Memory B cell (primary cell): ENCODE results near the gene UNC5A.

ENCODE experiments used
- ATAC-seq: fragments of 150-1000 bp; cut with Tn5 transposase; 2 replicates; pipeline ENCODE4 v1.10.0; 2021; ENCODE audit warnings: low read depth, mild to moderate bottlenecking, moderate library complexity
- DNase-seq, 2 donors: peaks; one replicate each; pipeline ENCODE4 v3.0.0; 2022; ENCODE audit warnings: low spot score in 2 of 2
- H3K27ac Mint-ChIP-seq: one replicate; pipeline ENCODE4 v1.8.0; 2022; ENCODE audit warnings: mild to moderate bottlenecking, moderate library complexity, mixed read lengths
- H3K27me3 Mint-ChIP-seq: one replicate; pipeline ENCODE4 v1.8.0; 2022; ENCODE audit warnings: mixed read lengths
- H3K36me3 Mint-ChIP-seq: one replicate; pipeline ENCODE4 v1.8.0; 2022; ENCODE audit warnings: mild to moderate bottlenecking, mixed read lengths
- H3K4me1 Mint-ChIP-seq: one replicate; pipeline ENCODE4 v1.8.0; 2022; ENCODE audit warnings: mixed read lengths
- H3K4me3 Mint-ChIP-seq: one replicate; pipeline ENCODE4 v1.8.0; 2022; ENCODE audit warnings: mild to moderate bottlenecking, moderate library complexity, mixed read lengths
- H3K9me3 Mint-ChIP-seq: one replicate; pipeline ENCODE4 v1.8.0; 2022; ENCODE audit warnings: mixed read lengths

UNC5A gene

DNA sequence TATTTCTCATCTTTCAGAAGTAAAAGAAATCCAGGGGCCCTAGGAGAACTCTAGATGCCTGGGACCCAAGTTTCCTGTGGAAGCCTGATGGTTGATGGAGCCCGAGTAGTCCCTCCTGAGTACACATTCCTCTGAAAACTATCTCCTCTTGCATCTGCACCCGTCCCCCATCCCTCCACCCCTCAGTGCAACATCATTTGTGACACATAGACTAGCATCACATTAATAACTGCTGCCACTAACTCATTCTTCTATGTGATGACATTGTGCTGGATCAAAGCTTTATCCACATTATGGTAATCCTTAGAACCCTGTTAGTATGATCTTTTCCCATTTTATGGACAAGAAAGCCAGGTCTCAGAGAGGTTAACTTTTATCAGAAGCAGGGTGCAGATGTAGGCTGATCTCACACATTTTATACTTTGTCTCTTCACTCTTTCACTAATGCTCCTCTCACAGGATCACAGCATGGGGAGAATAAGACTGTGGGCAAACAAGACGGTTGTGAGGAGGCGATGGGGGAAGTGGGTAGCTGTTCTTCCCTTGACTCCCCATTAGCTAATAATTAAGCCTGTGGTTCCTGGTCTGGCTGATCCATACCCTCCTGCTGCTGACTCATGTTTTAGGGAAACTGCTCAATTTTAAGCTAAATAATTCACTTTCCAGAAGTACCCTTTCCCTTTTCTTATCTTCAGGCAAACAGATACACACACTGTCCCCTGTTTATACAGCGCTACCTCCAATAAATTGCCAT is 92.7 kb downstream of the UNC5A start:
- H3K9me3 Mint-ChIP-seq: no peaks in the 10 kb centered on the region

DNA sequence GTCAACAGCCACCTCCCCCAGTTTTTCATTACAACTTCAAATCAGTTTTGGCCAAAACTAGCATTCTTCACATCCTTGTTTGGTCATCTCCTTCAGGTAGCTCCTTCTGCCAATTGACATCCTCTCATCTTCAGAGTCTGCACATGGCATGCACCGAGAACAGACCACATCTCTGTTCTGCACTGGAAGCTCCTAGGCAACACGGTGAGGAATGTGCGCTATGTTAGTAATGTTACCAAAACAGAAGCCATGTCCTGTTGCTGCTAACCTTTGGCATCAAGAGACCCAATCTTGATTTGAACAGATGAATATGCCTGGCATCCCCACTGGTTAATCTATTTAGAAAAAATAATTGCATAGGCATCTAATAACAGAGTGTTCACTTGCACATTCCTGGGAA is 93.9 kb downstream of the UNC5A start:
- H3K4me1 Mint-ChIP-seq: peaks cover 7% of the 10 kb centered on the region
- H3K27ac Mint-ChIP-seq: peak overlapping the region; percentile 53
- DNase-seq: no peak
- no peaks in the 10 kb centered on the region for H3K9me3 Mint-ChIP-seq
- H3K27me3 Mint-ChIP-seq: no peaks in the 10 kb centered on the region
- no peak overlapping the region for H3K4me3 Mint-ChIP-seq
- ATAC-seq: no peak
- H3K36me3 Mint-ChIP-seq: peaks cover 42% of the 10 kb centered on the region

More for the DNA sequence above, 92.7 kb downstream of the UNC5A start:
- Mint-ChIP-seq H3K4me1 (peaks cover 10% of the 10 kb centered on the region), H3K27ac (peak overlapping the region; percentile 80), H3K27me3 (no peaks in the 10 kb centered on the region), H3K36me3 (peaks cover 34% of the 10 kb centered on the region), H3K4me3 (no peak overlapping the region)
- DNase-seq (no peak), ATAC-seq (no peak)

DNA sequence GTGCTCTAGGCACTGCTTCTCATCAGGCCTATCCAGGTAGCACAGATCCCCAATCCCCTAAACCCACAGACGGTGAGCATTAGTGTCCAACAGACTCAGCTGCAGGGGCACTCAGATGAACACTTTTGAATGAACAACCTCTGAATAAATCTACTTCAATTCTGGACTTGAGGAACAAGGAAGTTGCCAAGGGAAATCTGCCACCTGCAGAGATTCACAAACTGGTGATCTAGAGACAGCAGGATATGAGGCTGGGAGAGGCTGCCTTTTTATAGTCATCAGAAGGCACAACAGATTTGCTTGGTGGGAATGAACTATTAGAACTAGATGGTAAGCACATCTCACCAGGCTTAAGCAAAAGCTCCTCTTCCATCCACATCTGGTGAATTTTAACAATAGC is 95.8 kb downstream of the UNC5A start:
- Mint-ChIP-seq H3K27me3 (no peaks in the 10 kb centered on the region), H3K27ac (no peak overlapping the region), H3K4me3 (no peak overlapping the region), H3K4me1 (peaks cover 2% of the 10 kb centered on the region), H3K9me3 (no peaks in the 10 kb centered on the region), H3K36me3 (peaks cover 49% of the 10 kb centered on the region)
- ATAC-seq: no peak
- DNase-seq: no peak

DNA sequence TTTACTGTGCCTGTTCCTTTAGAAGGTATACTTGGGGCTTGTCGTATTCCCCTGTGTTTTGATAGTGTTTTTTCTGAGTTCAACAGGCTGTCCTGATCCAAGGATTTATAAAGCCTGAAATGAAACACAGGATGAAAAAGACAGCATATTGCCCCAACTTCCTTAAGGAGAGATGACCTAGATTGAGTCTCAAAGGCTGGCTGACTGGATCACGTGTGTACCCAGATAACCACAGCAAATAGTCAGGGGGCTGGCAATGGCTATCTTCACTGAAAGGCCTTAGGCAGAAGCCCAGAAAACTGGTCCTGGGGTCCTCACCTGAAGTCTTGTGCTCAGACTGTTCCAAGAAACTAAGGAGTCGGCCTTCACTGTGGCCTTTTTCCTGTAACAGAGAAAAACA is 96.4 kb downstream of the UNC5A start:
- no peak for DNase-seq
- Mint-ChIP-seq H3K9me3 (no peaks in the 10 kb centered on the region), H3K36me3 (peaks cover 52% of the 10 kb centered on the region), H3K4me3 (no peak overlapping the region), H3K4me1 (peaks cover under 1% of the 10 kb centered on the region), H3K27ac (no peak overlapping the region), H3K27me3 (no peaks in the 10 kb centered on the region)
- no peak for ATAC-seq

DNA sequence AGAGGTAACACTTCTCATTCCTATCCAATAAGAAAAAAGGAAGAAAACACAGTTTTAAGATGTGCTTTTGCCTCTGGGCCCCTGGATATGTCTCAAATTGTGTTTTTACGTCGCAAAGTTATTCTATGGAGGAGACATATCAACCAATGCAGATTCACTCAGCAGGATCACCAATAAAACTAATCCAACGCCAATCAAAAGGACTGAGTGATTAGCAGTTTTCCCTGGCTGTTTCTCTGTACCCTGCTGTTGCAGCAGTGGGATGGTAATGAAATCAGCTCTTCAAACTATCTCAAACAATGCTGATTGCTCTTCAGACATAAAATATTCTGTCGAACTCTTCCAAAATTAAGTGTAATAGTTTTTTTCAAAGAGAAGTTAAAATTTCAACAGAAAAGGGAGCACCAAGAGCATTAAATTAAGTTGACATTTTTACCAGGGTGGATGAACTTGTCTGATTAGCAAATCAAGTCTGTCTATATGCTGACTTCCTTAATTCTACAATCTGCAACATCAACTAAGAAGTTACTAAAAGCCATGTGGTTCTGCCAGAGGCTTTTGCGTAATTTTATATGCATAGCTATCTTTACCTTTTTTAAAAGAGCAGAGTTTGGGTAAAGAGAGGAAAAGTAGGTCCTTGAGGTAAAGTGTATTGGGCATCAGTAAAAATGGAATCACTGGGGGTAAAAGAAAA is 98.5 kb downstream of the UNC5A start:
- Mint-ChIP-seq H3K9me3 (no peaks in the 10 kb centered on the region), H3K27me3 (no peaks in the 10 kb centered on the region), H3K4me1 (peaks cover 1% of the 10 kb centered on the region), H3K36me3 (peaks cover 53% of the 10 kb centered on the region), H3K27ac (no peak overlapping the region), H3K4me3 (no peak overlapping the region)
- DNase-seq (no peak), ATAC-seq (no peak)

DNA sequence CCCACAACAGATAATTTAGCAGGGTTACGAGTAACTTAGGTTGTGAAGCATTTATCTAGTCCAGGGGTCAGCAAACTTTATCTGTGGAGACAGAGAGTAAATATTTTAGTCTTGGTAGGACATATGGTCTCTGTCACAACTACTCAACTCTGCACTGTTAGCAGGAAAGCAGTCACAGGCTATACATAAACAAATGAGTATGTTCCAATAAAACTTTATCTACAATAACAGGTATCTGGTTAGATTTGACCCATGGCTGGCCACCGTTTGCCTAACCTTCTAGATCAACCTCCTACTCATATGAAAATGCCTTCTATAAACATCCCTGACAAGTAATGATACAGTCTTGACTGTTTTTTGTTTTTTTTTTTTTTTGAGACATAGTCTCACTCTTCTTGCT is 101.8 kb downstream of the UNC5A start:
- DNase-seq (no peak), ATAC-seq (no peak)
- Mint-ChIP-seq H3K27me3 (no peaks in the 10 kb centered on the region), H3K9me3 (no peaks in the 10 kb centered on the region), H3K4me3 (no peak overlapping the region), H3K36me3 (peaks cover 40% of the 10 kb centered on the region), H3K4me1 (peaks cover 5% of the 10 kb centered on the region), H3K27ac (no peak overlapping the region)

DNA sequence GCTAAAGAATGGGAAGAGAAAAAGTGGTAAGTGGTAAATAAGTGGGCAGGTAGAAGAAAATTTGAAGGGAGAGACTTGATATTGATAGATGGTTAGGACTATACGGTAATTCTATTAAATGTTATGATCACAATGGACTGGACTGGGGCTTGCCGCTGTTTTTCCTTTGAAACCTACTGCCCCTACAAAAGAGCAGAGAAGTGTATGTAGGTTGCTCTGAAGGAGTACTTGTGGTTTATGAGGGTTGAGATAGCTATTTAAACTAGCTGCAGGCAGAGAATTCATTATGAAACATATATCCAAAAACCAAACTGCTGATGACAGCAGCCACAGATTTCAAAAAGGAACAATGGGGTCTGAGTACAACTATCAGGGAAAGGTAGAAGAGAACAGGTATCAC is 105.5 kb downstream of the UNC5A start:
- no peaks in the 10 kb centered on the region for H3K9me3 Mint-ChIP-seq
- H3K27me3 Mint-ChIP-seq: no peaks in the 10 kb centered on the region
- no peak for DNase-seq
- H3K4me1 Mint-ChIP-seq: peaks cover 5% of the 10 kb centered on the region
- no peak for ATAC-seq
- no peak overlapping the region for H3K4me3 Mint-ChIP-seq
- peak overlapping the region; percentile 9 for H3K27ac Mint-ChIP-seq
- H3K36me3 Mint-ChIP-seq: peaks cover 34% of the 10 kb centered on the region

DNA sequence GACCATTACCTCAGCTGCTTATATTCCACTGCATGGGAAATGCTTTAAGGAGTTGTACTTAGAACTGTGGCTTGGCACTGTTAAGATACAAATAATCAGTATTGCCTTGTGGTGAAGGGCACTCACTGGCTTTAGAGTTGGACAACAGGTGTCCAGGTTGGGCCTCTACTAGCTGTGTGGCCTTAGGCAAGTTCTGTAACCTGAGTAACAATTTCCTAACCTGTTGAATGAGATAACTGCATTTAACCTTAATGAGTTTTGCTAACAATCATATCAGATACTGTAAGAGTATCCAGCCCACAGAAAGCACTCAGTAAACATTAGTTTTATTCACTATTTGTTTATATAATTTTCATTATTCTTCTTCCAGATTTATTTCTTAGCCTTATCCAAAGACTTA is 106.0 kb downstream of the UNC5A start:
- H3K4me1 Mint-ChIP-seq: peaks cover 5% of the 10 kb centered on the region
- ATAC-seq: no peak
- no peaks in the 10 kb centered on the region for H3K27me3 Mint-ChIP-seq
- no peak overlapping the region for H3K4me3 Mint-ChIP-seq
- peak overlapping the region; percentile 9 for H3K27ac Mint-ChIP-seq
- H3K9me3 Mint-ChIP-seq: no peaks in the 10 kb centered on the region
- DNase-seq: no peak
- H3K36me3 Mint-ChIP-seq: peaks cover 35% of the 10 kb centered on the region

DNA sequence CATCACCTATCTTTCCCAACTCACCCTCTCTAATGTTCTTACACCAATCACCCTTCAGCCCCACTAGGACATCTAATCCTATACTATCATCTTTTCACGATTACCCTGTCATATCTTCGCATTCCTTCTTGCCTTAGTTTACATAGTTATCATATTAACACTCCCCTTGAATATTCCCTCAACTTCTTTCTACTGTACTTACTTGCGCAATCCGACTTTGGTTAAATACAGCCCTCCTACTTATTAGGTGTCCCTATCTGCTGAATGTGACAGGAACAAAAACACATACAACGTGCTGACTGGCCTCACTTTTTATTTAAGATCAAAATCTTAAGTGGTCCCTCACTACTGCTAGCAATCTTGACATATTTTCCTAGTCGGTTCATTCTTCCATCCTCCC is 108.3 kb downstream of the UNC5A start:
- H3K4me3 Mint-ChIP-seq: no peak overlapping the region
- H3K27ac Mint-ChIP-seq: peak overlapping the region; percentile 30
- H3K27me3 Mint-ChIP-seq: no peaks in the 10 kb centered on the region
- DNase-seq (no peak), ATAC-seq (no peak)
- no peaks in the 10 kb centered on the region for H3K9me3 Mint-ChIP-seq
- H3K36me3 Mint-ChIP-seq: peaks cover 35% of the 10 kb centered on the region
- H3K4me1 Mint-ChIP-seq: peaks cover 8% of the 10 kb centered on the region

DNA sequence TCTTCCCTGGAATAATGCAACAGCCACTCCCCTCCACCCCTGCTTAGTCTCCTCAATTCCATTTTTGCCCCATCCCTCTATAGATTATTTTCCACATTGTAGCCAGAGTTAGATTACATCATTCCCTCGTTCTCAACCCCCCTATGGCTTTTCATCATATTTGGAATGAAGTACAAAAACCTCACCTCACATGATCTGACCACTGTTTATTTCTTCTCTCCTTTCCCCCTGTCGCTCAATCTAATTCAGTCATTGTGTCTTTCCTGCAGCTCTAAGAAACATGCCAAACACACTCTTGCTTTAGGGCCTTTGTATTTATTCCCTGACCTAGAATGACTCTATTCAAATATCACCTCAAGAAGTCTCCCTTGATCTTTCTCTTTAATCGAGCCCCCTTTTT is 111.4 kb downstream of the UNC5A start:
- H3K27ac Mint-ChIP-seq: peak overlapping the region; percentile 39

DNA sequence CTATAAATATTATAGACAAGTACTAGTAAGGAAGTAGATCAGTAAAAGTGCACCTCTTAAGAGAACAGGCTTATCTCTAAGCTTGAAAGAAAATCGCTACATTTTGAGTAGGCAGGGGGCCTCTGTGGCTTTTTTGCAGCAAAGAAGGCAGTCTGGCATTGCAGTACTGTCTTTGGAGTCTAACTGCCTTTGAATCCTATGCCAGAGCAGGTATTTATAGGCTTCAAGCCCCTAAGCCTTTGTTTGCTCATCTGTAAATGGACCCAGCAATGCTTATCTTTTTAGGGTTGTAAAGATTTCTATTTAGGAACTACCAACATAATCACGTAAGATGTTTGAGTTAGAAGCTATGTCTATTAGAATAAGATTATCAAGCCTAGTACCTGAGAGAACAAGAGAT is 112.5 kb downstream of the UNC5A start:
- Mint-ChIP-seq H3K27me3 (no peaks in the 10 kb centered on the region), H3K4me3 (no peak overlapping the region), H3K27ac (no peak overlapping the region), H3K36me3 (peaks cover 33% of the 10 kb centered on the region), H3K9me3 (no peaks in the 10 kb centered on the region), H3K4me1 (peaks cover 3% of the 10 kb centered on the region)
- DNase-seq: no peak
- no peak for ATAC-seq

More for the DNA sequence above, 111.4 kb downstream of the UNC5A start:
- DNase-seq (no peak), ATAC-seq (no peak)
- H3K4me3 Mint-ChIP-seq: no peak overlapping the region
- H3K9me3 Mint-ChIP-seq: no peaks in the 10 kb centered on the region
- no peaks in the 10 kb centered on the region for H3K27me3 Mint-ChIP-seq
- peaks cover 3% of the 10 kb centered on the region for H3K4me1 Mint-ChIP-seq
- peaks cover 33% of the 10 kb centered on the region for H3K36me3 Mint-ChIP-seq

DNA sequence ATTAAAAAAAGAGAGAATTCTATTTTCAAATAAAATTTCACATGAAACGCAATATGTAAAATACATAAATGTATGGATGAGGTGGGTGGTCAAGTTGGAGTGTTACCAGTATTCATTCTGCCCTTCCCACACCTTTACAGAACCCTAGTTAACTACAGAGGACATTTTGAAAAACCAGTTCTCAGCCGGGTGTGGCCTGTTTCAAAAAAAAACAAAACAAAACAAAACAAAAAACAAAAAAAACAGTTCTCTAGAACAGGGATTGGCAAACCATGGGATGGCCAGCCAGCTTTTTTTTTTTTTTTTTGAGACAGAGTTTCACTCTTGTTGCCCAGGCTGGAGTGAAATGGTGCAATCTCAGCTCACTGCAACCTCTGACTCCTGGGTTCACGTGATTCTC is 117.2 kb downstream of the UNC5A start:
- ATAC-seq (no peak), DNase-seq (no peak)
- peaks cover 19% of the 10 kb centered on the region for H3K36me3 Mint-ChIP-seq
- H3K4me1 Mint-ChIP-seq: no peaks in the 10 kb centered on the region
- H3K9me3 Mint-ChIP-seq: no peaks in the 10 kb centered on the region
- H3K4me3 Mint-ChIP-seq: no peak overlapping the region
- no peak overlapping the region for H3K27ac Mint-ChIP-seq
- H3K27me3 Mint-ChIP-seq: no peaks in the 10 kb centered on the region

DNA sequence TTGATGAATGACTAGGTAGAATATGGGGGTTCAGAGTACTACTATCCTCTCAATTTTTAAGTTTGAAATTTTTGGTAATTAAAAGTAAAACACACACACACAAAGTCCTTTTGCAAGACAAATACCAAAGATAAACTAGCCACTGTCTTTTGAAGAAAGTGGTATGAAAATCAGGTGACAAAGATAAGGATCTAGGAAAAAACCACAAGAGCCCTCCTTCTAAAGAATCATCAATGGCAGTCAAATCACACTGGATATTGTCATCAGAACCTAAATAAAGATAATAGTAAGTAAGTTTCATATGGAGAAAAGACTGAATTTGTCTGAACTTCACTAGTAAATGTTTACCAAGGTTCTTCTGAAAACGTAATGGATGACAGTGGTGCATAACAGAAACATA is 119.3 kb downstream of the UNC5A start:
- ATAC-seq (no peak), DNase-seq (no peak)
- Mint-ChIP-seq H3K4me3 (no peak overlapping the region), H3K4me1 (no peaks in the 10 kb centered on the region), H3K27ac (no peak overlapping the region), H3K9me3 (no peaks in the 10 kb centered on the region), H3K36me3 (peaks cover 19% of the 10 kb centered on the region), H3K27me3 (no peaks in the 10 kb centered on the region)
